Putamen (tissue), 1 donor: ENCODE measurements around the gene LRRC75A.
A peak's percentile ranks its signal among the peaks of the same experiment; 100 is the strongest.
"Not testable (repeated sequence)": the region's sequence is repeated elsewhere in the genome, so short reads cannot be mapped to it uniquely, and the experiment has no call there.

Experiments used
- DNase-seq: peaks from one replicate; pipeline ENCODE4 v3.0.0-alpha.2; 2016; ENCODE audit warnings: low spot score

The LRRC75A gene

DNA sequence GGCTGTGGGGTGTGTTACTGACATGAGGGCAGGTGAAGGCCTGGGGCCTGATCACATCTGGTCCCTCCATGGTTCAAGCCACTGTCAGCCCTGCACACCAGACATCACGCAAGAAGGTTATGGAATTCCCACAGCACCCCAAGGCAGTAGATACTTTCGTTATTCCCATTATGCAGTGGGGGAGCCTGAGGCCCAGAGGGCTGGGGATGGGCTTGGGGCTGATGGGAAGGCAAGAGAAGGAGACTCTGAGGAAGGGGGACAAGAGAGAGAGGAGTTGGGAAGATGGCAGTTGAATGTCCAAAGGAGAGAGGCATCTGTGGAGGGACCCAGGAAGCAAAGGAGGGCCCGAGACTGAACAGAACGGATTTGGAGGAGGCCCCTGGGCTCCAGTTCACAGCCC is 42.0 kb downstream of the LRRC75A start:
- DNase-seq = no peak

DNA sequence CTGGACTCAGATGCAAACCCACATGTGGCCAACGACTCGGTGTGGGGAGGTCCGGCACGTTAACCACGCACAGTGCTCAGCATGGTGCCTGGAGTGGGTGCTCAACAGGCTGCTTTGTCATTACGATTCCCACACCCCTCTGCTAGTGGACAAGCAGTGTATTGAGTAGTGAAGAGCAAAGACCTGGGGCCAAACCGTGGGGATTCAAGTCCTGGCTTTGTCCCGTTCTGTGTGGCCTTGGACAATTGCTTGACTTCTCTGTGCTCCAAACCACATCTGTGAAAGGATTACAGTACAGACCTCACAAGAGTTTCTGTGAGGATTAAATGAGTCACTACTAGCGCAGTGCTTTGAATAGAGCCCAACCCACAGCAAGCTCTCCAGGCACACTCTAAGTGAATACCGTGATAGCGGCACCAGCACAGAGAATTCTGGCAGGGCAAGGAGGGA is 42.8 kb downstream of the LRRC75A start:
- no peak for DNase-seq

DNA sequence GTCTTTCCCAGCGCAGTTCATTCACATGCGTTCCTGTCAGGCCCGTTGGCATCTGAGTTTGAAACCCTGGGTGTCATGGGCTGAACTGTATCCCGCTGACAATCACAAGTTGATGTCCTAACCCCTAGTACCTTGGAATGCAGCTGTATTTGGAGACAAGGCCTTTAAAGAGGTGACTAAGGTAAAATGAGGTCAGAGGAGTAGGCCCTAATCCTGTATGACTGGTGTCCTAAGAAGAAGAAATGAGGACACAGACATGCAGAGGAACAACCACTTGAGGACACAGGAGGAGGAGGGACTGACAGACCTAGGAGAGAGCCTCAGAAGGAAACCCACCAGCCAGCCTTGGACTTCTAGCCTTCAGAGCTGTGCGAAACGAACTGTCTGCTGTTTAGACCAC is 43.5 kb downstream of the LRRC75A start:
- DNase-seq = no peak

DNA sequence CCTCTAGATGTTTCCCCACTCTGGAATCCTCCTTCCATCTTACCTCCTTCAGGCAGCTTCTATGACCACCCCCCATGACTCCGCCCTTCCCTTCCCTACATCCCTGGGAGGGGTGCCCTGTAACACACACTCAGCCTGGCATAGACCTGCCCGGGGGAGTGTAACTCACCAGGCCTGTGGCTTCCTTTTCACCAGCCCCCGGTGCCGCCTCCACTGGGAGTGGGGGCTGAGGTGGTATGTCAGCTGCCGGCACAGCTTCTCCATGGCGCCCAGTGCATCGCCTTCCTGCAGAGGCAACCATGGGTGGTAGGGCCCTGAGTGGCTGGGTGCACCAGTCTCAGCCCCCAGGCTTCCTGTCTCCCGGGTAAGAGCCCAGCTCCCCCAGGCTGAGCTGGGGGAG is 44.3 kb downstream of the LRRC75A start:
- no peak for DNase-seq

DNA sequence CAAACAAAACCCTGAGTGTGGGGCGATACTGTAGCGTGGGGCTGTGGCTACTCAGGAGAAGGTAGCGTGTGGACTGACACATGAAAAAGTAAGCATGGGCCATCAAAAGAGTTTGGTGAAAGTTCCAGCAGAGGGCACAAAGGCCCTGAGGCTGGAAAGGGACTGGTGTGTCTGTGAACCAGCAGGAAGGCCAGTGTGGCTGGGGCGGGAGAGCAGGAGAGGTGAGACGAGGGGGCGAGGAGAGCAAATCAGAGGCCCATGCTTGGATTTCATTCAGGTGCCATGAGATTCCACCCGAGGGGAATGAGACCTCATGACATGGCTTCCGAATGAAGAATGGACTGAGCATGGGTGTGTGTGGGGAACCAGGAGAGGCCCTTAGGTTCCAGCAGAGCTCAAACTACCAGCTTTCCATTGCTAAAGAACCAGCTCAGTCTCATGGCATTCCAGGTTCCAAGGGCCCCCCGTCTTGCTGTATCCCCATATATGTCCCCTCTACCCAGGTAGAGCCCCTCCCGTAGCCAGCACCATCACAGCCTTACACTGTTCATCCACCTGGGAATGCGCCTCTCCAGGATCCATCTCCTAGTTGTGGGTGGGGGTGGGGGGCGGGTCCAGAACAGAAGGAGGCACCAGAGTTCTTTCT is 45.5 kb downstream of the LRRC75A start:
- no peak for DNase-seq

DNA sequence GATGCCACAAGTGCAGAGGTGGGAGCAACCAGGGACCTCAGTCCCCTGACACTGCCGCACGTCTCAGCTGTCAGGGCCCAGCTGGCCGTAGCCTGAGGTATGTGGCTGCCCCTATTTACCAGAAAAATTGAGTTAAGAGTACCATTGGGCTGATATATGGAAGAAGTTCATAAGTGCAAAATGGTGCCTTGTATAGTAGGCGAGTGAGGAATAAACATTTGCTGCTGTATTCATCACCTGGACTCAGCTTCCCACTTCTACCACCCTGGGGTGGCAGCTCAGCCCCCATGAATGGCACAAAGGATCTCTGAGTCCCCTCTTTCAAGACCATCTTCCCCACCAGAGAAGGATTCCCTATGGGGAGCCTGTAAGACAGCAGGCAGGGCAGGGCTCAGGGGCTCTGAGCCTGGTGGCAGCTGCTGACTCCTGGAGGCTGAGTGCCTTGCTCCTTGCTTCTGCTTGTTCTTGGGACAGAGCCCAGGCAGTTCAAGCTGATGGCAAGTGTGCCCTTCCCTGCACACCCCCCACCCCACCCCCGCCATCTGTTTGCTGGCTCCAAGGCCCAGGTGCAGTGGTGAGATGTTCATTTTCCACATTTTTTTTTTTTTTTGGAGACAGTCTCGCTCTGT is 47.6 kb downstream of the LRRC75A start:
- DNase-seq = no peak

DNA sequence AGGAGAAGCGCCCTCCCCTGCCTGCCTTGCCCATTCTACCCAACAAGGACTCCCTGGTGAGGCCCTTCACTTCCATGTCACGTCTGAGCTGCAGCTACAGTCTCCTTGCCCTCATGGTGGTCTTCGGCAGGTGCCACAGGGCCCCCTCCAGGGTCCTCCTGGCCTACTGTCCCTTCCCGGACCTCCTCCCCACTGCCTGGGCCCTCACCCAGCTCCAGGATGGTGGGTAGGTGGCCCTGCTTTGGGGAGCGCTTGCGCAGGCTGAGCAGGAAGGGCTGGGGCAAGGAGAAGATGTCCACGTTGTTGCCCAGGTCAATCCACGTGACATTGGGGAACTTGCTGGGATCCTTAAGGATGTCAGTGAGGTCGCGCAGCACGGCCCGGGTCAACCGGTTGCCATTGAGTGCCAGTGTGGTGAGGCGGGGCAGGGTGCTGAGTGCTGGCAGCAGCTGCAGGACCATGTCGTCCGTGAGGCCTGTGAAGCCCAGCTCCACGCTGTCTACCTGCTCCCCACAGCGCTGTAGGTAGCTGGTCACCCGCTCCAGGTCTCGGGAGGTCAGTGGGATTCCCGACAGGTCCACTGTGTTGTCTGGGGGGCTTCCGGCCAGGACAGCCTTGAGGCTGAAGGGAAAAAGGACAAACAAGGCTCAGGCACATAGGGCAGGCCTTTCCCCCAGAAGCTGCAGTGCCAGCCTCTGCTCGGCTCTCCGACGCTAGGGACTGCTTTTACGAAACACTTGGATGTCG is 48.3 kb downstream of the LRRC75A start:
- no peak for DNase-seq

DNA sequence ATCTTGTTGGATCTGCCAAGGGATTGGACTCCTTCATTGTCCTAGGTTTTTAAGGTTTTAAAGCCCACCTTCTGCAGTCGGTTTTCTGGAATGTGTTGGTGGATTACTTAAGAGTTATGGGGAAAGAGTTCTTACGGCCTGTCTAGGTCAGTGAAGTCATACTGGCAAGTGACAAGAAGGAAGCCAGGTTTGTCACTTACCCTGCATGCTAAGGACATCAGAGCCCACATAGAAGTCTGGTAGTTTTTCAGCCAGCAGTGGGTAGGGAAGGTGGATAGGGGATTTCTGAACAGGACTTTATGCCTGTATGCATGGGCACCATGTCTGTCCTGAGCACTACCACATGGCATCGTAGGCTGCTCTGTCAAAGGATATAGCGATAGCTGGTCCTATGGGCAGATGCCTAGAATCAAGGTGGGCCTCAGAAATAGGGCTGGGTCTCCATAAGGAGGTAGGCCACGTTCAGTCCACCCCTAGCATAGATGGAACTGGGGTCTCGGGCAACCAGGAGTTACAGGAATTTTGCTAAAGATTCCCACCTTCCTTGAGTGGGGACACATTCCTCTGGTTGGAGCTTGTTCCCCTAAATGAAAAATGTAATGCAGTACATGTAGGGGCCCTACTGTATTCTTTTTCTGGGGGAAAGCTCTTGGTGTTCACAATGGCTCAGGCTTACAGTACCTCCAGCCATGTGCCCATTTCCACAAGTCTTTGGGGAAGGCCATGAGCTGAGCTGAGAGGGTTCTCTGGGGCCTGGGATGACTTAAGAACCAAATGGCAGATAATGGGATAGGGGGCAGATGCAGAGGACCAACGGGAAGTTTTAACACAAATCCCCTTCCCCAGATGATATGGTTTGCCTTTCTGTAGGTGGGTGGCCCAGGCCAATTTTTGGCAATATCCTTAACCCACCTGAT is 49.1 kb downstream of the LRRC75A start:
- no peak for DNase-seq

DNA sequence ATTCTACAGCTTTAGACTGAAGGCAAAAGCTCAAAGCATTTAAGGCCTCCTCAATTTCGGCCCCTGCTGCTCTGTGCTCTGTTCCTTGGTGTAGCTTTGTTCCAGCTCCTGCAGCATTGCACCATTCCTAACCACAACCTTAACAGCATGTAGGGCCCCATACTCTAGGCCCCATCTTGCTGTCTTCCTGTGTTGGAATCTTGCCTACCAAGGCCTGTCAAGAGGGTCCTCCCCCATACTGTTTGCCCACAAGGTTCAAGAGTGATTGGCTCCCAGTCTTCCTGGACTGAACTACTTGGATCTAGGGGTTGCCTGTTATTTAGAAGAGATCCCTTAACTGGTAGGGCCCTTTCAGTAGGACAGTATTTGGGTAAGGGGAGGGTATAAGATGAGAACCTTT is 49.9 kb downstream of the LRRC75A start:
- DNase-seq = no peak

DNA sequence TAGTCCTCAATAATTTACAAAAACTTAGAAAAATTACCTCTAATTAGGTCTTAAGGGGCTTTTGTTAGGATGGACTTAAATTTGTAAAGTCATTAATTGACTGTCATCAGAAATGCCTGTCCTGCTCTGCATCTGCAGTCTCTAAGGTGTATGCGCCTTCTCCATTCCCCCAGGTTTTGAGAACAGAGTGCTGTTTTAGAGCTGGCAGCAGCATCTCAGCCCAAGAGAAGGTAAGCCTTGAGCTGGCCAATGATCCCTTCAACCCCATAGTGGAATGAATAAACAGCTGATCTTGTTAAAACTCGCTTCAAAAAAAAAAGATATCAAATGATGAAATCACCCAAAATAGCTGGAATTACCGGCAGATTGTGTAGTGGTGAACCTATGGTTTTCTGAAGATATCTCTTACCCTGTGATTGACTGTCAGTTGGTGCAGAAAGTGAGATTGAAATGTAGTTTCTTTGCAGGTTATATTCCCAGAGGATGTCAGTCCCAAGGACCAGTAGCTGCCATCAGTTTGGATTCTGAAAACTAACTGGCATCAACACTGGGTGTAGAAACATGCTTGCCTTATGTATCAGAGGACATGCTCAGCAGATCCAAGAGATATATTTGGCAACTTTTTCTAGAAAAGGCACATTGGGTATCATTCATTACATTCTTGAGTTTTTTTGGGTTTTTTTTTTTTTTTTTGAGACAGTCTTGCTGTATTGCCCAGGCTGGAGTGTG is 50.9 kb downstream of the LRRC75A start:
- no peak for DNase-seq

DNA sequence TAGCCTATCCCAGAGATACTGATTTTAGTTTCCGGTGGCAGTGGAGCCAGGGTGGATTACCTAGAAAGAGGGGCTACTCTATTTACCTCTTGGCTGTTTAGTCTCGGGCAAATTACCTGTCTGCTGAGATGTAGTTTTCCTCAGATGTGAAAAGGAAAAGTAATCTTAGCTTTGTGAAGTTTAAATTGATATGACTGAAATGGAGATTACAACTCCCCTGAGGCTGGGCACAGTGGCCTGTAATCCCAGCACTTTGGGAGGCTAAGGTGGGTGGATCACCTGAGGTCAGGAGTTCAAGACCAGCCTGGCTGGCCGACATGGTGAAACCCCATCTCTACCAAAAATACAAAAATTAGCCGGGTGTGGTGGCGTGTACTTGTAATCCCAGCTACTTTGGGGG is 51.6 kb downstream of the LRRC75A start:
- not testable (repeated sequence) for DNase-seq

DNA sequence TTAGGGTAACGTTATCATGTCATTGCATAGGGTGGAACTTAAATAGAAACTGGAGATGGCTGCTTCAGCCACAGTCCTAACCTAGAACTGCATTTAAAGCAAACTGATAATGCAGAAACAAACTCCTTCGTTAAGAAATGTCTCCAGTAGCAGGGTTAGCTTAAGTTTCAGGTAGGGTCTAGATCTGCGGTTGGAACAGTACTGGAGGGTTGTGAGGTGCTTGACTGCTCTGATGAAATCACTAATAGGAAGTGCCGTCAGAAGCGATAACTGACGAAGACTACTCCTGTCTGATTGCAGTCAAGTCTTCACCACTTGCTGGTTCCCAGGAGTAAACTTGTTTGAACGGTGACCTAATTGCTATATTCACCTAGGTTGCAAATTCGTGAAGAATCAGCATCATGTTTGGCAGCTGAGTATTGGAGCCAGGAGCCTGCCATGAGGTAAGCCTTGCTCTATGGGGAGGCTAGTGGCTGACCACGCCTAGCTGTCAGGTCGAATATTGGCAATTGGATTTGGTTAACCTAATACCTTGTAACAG is 52.1 kb downstream of the LRRC75A start:
- no peak for DNase-seq

DNA sequence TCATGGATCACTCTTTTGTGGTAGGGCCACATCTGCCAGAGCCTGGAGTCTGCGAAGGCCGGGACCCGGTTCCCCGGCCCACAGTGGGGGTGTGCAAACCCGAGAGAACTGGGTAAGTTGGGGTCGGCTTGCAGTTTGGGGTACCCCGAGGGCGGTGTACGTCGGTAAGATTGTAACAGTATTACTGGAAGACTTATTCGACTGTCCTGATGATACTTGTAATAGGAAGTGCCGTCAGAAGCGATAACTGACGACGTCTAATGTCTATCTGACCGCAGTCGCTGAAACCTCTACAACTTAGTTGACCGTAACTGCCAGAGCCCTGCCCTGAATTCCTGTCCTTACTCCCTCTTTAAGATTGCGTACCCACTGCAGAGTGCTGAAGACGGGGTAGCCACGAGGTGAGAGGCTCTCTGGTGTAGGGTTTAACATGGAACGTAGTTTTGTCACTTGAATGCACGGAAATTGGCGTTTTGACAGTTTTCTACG is 52.6 kb downstream of the LRRC75A start:
- no peak for DNase-seq

DNA sequence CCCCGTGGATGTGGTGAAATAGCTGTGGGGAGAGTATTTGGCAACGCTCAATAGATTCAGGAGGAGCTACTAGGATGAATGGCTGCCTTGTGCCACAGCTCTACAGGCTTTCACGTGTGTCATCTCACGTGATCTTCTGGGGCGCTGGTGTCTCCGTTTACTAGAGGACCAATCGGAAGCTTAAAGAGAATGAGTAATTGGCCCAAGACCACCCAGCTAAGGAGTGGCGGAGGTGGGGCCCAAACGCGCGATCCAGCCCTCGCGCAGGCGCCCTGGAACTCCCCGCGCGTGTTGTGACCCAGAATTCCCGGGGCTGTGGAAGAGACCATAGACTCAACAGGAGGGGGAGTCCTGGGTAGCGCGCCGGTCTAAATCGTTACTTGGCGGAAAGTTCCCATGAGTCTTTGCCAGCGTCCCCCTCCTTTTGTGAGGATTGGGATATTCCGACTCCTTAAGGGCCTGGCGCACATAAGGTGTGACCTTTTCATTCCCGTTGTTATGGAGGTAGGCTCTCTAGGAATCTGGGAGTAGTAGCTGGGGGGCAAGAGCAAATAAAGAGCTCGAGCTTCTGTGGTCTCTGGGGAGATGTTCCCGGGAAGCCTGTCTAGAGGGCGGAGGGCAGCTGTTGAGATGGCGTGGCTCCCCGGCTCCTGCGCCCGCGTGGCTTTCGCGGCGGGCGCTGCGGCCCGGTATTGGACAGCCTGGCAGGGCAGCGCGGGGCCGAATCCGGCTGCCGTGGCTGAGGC is 53.3 kb downstream of the LRRC75A start:
- peak; percentile 99 for DNase-seq

DNA sequence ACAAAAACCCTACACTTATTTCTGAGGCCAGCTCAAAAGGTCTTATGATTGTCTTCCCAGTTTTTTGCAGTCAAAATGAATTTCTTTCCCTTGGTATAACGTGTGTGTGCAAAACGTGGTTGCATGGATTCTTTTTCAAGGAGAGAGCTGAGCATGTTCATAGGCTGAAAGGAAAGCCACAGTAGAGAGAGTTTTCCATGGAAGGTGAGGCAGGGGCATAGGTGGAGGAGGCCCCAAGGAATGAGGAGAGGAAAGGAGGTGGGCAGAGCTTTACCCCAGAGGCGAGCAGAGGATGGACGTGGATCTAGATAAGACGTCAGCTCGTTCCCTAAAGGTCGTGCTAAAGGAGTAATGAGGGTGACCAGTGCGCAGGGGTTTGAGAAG is 53.8 kb downstream of the LRRC75A start:
- no peak for DNase-seq

DNA sequence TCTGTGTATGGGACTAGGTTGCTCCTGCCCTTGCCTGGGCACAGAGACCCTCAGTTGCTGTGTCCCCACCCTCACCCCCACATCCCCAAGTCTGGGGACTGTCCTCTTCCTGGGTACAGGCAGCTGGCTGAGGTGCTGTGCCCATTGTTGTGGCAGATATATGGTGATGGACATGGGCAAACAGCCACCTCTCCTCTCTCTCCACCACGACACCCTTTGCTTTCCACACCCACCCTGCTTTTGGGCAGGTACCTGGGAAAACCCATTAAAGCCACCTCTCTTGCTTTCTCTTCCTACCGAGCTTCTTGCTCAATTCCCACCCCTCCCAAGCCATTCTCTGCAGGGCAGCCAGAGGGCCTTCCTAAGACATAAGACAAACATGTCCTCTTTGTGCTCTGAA is 54.9 kb downstream of the LRRC75A start:
- no peak for DNase-seq

DNA sequence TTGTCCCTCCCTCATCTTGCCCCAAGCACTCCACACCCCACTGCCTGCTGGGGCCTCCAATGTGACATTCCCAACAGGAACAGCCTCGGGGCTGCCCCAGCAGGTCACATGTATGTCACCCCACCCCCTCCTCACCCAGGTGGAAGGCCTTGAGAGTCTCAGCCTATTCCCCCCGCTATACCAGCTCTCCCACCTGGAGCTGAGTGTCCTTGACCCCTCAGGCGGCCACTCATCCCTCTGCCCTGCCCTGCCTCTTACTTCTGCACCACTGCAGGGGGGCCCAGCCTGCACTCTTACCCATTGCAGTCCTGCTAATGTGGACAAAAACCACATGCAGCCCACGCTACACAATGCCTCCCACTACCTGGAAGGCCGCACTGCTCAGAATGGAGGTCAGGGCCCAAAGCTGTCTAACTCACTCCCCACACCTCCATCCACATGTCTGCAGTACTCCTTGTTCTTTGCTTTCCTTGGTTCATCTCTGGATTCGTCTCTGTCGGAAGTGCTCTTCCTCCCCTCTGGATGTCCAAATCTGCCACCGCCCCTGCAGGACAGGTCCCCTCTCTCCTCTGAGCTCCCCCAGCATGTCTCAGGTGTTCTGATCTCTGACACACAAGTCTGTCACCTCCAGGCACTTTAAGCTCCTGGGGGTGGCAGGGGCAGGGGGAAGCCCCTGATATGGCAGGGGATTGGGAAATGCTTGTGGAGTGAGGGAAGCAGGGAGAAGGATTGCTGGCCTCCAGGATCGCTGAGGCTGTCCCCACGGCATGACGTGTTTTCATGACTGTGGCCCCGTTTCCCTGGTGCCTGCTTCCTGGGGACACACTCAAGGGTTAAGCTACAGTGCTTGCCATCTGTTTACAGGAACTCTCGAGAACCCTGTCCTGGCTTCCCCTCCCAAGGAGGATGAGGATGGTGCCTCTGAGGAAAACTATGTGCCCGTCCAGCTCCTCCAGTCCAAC is 55.8 kb downstream of the LRRC75A start:
- no peak for DNase-seq

DNA sequence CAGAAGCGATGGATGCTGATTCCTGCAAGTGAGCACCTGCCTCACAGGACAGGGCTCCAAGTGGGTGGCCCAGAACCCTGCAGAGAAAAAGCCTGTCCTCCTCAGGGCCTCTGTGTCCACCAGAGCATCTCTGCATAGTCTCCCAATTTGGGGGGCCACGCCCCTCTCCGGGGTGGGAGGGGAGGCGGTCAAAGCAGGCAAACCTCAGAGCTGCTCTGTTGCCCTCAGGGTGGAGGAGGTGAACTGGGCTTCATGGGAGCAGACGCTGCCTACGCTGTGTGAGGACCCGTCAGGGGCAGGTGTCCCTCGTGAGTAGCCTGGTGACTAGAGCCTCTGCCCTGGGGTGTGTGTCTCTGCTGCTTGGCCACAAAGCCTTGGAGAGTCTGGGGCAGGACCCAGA is 57.3 kb downstream of the LRRC75A start:
- no peak for DNase-seq

DNA sequence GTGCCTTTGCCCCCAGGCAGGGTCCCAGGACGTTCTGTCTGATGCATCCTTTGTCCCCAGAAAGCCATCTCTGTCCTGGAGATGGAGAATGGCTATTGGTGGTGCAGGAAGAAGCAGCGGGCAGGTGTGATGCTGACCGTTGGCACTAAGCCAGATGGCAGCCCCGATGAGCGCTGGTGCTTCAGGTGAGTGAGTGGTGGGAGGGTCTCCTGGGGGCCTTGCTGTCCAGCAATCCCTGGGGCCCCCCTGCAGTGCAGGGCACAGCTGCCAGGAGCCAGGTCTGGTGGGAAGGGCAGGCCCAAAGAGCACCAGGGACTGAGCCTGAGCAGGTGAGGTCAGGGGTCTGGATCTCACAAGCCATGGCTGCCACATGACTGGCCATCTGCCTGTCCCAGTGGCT is 58.5 kb downstream of the LRRC75A start:
- DNase-seq = no peak
